ENCODE measurements around the gene LMX1B. TPM values are rescaled to one million over a fixed set of nuclear protein-coding genes. Genes with fewer than 3 reads are reported as not detected.

Gene LMX1B
- total RNA-seq, 1 donor from 2014 or later: 1.3 TPM

GRCh38 chr9:126612813-126613641 is 701 bp upstream of the LMX1B start:
- peak overlapping the region; percentile 64 for H3K4me3 ChIP-seq
- no peaks in the 10 kb centered on the region for H3K9me3 ChIP-seq (replicated peaks)
- no peak for DNase-seq
- H3K4me1 ChIP-seq: peaks cover 51% of the 10 kb centered on the region
- no peaks in the 10 kb centered on the region for H3K36me3 ChIP-seq
- intact Hi-C loops (cut with micrococcal nuclease): loop anchor here (10.0 kb wide), 1 partner anchor 72 kb away; no protein-coding TSS in a partner anchor
- no peak for TF ChIP-seq CTCF (IDR thresholded peaks at IDR 0.05; ENCODE audit: borderline replicate concordance)
- H3K27ac ChIP-seq (replicated peaks): peak overlapping the region; percentile 23
- H3K27me3 ChIP-seq (ENCODE audit: low read depth): peaks cover 95% of the 10 kb centered on the region

- Histone ChIP-seq H3K4me1 (peaks cover 60% of the 10 kb centered on the region), H3K9me3 (replicated peaks) (no peaks in the 10 kb centered on the region), H3K27me3 (ENCODE audit: low read depth) (peaks cover 95% of the 10 kb centered on the region), H3K36me3 (no peaks in the 10 kb centered on the region), H3K27ac (replicated peaks) (no peak overlapping the region), H3K4me3 (peak overlapping the region; percentile 64)
- DNase-seq: no peak
- intact Hi-C loops (cut with micrococcal nuclease): loop anchor here (10.0 kb wide), 1 partner anchor 71 kb away; no protein-coding TSS in a partner anchor
- TF ChIP-seq CTCF (IDR thresholded peaks at IDR 0.05; ENCODE audit: borderline replicate concordance): no peak
Measured at GRCh38 chr9:126614088-126614454, 343 bp downstream of the LMX1B start.

GRCh38 chr9:126614455-126615244 is 922 bp downstream of the LMX1B start:
- intact Hi-C loops (cut with micrococcal nuclease): loop anchor here (10.0 kb wide), 1 partner anchor 70 kb away; no protein-coding TSS in a partner anchor
- H3K4me3 ChIP-seq: peak overlapping the region; percentile 64

GRCh38 chr9:126615245-126615790 is 1.6 kb downstream of the LMX1B start:
- Histone ChIP-seq H3K36me3 (no peaks in the 10 kb centered on the region), H3K4me1 (peaks cover 53% of the 10 kb centered on the region), H3K27me3 (ENCODE audit: low read depth) (peaks cover 95% of the 10 kb centered on the region), H3K9me3 (replicated peaks) (no peaks in the 10 kb centered on the region), H3K4me3 (peak overlapping the region; percentile 64), H3K27ac (replicated peaks) (no peak overlapping the region)
- DNase-seq: no peak
- intact Hi-C loops (cut with micrococcal nuclease): loop anchor here (10.0 kb wide), 1 partner anchor 69 kb away; no protein-coding TSS in a partner anchor
- TF ChIP-seq CTCF (IDR thresholded peaks at IDR 0.05; ENCODE audit: borderline replicate concordance): no peak

More at GRCh38 chr9:126614455-126615244, 922 bp downstream of the LMX1B start:
- no peaks in the 10 kb centered on the region for H3K36me3 ChIP-seq
- H3K4me1 ChIP-seq: peaks cover 60% of the 10 kb centered on the region
- peaks cover 95% of the 10 kb centered on the region for H3K27me3 ChIP-seq (ENCODE audit: low read depth)
- H3K9me3 ChIP-seq (replicated peaks): no peaks in the 10 kb centered on the region
- H3K27ac ChIP-seq (replicated peaks): no peak overlapping the region
- no peak for TF ChIP-seq CTCF (IDR thresholded peaks at IDR 0.05; ENCODE audit: borderline replicate concordance)
- no peak for DNase-seq

- H3K4me3 ChIP-seq: peak overlapping the region; percentile 64
- H3K9me3 ChIP-seq (replicated peaks): no peaks in the 10 kb centered on the region
- no peak for TF ChIP-seq CTCF (IDR thresholded peaks at IDR 0.05; ENCODE audit: borderline replicate concordance)
- H3K4me1 ChIP-seq: peaks cover 48% of the 10 kb centered on the region
- no peaks in the 10 kb centered on the region for H3K36me3 ChIP-seq
- H3K27me3 ChIP-seq (ENCODE audit: low read depth): peaks cover 96% of the 10 kb centered on the region
- no peak for DNase-seq
- H3K27ac ChIP-seq (replicated peaks): no peak overlapping the region
- intact Hi-C loops (cut with micrococcal nuclease): loop anchor here (10.0 kb wide), 1 partner anchor 69 kb away; no protein-coding TSS in a partner anchor
Measured at GRCh38 chr9:126615791-126616447, 2.2 kb downstream of the LMX1B start.
